Measurements from ENCODE around the gene RNF130. TPM values are rescaled to one million over a fixed set of nuclear protein-coding genes. Genes with fewer than 3 reads are reported as not detected.
A peak's percentile ranks its signal among the peaks of the same experiment; 100 is the strongest.
"Not testable (repeated sequence)": the region's sequence is repeated elsewhere in the genome, so short reads cannot be mapped to it uniquely, and the experiment has no call there.

Gene RNF130
- total RNA-seq, 4 donors from 2014 or later, result 34.5 to 79.5 (median 55.6) TPM

DNA sequence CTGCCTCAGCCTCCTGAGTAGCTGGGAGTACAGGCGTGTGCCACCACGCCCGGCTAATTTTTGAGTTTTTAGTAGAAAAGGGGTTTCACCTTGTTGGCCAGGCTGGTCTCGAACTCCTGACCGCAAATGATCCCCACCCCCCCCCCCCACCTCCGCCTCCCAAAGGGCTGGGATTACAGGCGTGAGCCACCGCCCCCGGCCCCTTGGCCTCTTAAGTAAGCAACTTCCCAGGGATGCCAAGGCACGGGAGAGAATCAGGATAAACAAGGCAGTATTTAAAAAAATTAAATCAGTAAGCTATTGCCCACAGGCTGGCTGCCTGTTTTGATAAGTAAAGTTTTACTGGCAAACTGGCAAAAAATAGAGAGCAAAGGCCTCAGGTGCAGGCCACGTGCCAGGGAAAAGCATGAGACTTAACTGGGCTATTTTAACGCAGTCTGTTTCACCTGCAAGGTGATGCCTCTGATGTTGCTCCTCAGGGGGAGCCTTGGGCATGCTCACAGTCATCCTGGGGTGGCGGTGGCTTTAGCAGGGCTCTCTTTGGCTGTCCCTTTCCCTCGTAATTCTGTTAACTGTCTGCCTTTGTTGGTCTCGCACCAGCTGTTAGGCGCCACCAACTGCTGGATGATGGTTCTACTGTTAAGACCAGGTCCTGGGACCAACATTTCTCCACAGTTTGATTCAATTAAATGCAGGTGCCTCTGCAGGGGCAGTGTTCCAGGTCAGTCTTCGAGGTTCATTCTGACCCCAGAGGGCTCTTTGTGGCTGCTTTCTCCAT, 19.4 kb upstream of the RNF130 start:
- no peaks in the 10 kb centered on the region for H3K9me3 ChIP-seq
- ATAC-seq, result peak in 1 of 2 donors; percentile 44
- H3K4me3 ChIP-seq, result peak overlapping the region; percentile 55 to 69 (median 62)
- H3K27ac ChIP-seq, result no peak overlapping the region
- no peaks in the 10 kb centered on the region for H3K36me3 ChIP-seq
- H3K27me3 ChIP-seq, result no peaks in the 10 kb centered on the region
- TF ChIP-seq POLR2A (IDR thresholded peaks at IDR 0.05), result no peak
- TF ChIP-seq, protein P1, sequence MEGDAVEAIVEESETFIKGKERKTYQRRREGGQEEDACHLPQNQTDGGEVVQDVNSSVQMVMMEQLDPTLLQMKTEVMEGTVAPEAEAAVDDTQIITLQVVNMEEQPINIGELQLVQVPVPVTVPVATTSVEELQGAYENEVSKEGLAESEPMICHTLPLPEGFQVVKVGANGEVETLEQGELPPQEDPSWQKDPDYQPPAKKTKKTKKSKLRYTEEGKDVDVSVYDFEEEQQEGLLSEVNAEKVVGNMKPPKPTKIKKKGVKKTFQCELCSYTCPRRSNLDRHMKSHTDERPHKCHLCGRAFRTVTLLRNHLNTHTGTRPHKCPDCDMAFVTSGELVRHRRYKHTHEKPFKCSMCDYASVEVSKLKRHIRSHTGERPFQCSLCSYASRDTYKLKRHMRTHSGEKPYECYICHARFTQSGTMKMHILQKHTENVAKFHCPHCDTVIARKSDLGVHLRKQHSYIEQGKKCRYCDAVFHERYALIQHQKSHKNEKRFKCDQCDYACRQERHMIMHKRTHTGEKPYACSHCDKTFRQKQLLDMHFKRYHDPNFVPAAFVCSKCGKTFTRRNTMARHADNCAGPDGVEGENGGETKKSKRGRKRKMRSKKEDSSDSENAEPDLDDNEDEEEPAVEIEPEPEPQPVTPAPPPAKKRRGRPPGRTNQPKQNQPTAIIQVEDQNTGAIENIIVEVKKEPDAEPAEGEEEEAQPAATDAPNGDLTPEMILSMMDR (IDR thresholded peaks at IDR 0.05 in 4 of 5, conservative IDR thresholded peaks at IDR 0.05 in 1 of 5), result no peak
- H3K4me1 ChIP-seq, result peaks cover 0 to 13% of the 10 kb centered on the region in 2 donors
- DNase-seq, result no peak
- intact Hi-C loops (cut with DNase I; ENCODE audit: low total_unique reads), result loop anchor here (5.0 kb wide), 1 partner anchor 104 kb away; no protein-coding TSS in a partner anchor
- in situ Hi-C loops (cut with MboI; ENCODE audit: low sequenced_read_pairs in 4 of 4), result loop anchor here in 2 of 4 donors (5.0 to 25.0 kb wide), 3 partner anchors 104 to 329 kb away; partner anchors contain the start of gene TBC1D9B (in 1 of the 2)

DNA sequence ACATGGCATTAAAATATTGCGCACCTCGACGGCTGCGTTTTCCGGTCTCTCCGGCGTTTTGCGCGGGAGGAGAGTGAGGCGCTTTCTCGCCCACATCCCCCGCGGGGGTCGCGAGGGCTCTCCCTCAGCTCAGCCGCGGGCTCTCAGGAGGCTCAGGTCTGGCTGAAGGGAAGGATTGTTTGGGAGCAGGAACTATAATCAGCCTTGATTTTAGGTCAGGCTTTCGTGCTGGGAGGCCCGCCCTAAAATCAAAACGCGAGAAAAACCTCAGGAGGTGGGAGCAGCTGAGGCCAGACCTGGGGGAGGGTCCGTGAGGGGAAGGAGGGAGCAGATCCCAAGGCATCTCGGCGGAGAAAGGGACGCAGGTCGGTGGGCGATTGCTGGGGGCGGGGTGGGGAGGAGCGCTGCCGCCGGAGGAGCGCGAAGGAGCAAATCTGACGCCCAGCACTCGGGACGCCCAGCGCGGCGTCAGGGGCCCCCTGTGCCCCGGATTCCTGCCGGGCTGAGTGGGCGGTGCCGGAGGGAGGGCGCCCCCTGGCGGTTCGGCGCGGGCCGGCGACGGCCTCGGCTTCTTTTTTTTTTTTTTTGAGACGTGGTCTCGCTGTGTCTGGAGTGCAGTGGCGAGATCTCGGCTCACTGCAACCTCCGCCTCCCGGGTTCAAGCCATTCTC, 18.7 kb upstream of the RNF130 start:
- Histone ChIP-seq H3K36me3 (no peaks in the 10 kb centered on the region), H3K4me3 (peak overlapping the region; percentile 55 to 69 (median 62)), H3K9me3 (no peaks in the 10 kb centered on the region), H3K4me1 (peaks cover 0 to 13% of the 10 kb centered on the region in 2 donors), H3K27me3 (no peaks in the 10 kb centered on the region), H3K27ac (peak overlapping the region; percentile 45 to 61 (median 57))
- peak in 1 of 2 donors; percentile 36 for DNase-seq
- in situ Hi-C loops (cut with MboI; ENCODE audit: low sequenced_read_pairs in 4 of 4) (loop anchor here in 2 of 4 donors (5.0 to 25.0 kb wide), 3 partner anchors 103 to 328 kb away; partner anchors contain the start of gene TBC1D9B (in 1 of the 2)), intact Hi-C loops (cut with DNase I; ENCODE audit: low total_unique reads) (loop anchor here (5.0 kb wide), 1 partner anchor 103 kb away; no protein-coding TSS in a partner anchor)
- ATAC-seq, result peak; percentile 68 to 79
- TF ChIP-seq, protein P1 (IDR thresholded peaks at IDR 0.05 in 4 of 5, conservative IDR thresholded peaks at IDR 0.05 in 1 of 5), result peak; percentile 60 to 90 (median 78)
- TF ChIP-seq POLR2A (IDR thresholded peaks at IDR 0.05), result no peak

DNA sequence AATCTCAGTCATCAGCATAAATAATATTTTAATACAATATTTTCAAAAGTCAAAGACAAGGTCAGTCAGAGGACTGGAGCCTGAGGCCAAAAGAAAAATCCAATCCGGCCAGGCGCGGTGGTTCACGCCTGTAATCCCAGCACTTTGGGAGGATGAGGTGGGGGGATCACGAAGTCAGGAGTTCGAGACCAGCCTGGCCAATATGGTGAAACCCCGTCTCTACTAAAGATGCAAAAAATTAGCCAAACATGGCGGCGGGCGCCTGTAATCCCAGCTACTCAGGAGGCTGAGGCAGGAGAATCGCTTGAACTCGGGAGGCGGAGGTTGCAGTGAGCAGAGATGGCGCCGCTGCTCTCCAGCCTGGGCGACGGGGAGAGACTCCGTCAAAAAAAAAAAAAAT, 18.1 kb upstream of the RNF130 start:
- H3K4me3 ChIP-seq, result peak overlapping the region in 1 of 4 donors; percentile 55
- intact Hi-C loops (cut with DNase I; ENCODE audit: low total_unique reads) (loop anchor here (5.0 kb wide), 1 partner anchor 102 kb away; no protein-coding TSS in a partner anchor), in situ Hi-C loops (cut with MboI; ENCODE audit: low sequenced_read_pairs in 4 of 4) (loop anchor here in 2 of 4 donors (5.0 to 25.0 kb wide), 3 partner anchors 102 to 327 kb away; partner anchors contain the start of gene TBC1D9B (in 1 of the 2))
- H3K9me3 ChIP-seq, DNase-seq, H3K27me3 ChIP-seq, H3K36me3 ChIP-seq, H3K27ac ChIP-seq, ATAC-seq: not testable (repeated sequence)
- H3K4me1 ChIP-seq, result peaks cover 0 to 13% of the 10 kb centered on the region in 2 donors

DNA sequence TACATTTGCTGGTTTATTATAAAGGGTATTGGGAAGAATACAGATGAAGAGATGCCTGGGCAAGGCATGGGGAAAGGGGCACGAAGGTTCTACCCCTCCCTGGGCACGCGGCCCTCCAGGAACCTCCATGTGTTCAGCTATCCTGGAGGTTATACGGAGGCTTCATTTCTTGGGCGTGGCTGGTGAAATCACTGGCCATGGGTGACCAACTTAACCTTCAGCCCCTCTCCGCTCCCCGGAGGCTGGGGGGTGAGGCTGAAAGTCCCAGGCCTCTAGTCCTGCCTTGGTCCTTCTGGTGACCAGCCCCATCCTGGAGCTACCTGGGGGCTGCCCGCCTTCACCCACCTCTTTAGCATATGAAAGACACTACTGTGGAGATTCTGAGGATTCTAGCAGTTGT, 17.0 kb upstream of the RNF130 start:
- ATAC-seq (no peak), DNase-seq (no peak)
- no peak overlapping the region for H3K27ac ChIP-seq
- TF ChIP-seq, protein P1 (IDR thresholded peaks at IDR 0.05 in 4 of 5, conservative IDR thresholded peaks at IDR 0.05 in 1 of 5), result no peak
- TF ChIP-seq POLR2A (IDR thresholded peaks at IDR 0.05), result no peak
- in situ Hi-C loops (cut with MboI; ENCODE audit: low sequenced_read_pairs in 4 of 4), result loop anchor here in 1 of 4 donors (25.0 kb wide), 2 partner anchors 176 to 326 kb away; partner anchors contain the start of gene TBC1D9B
- H3K4me3 ChIP-seq, result no peak overlapping the region
- H3K36me3 ChIP-seq, result no peaks in the 10 kb centered on the region
- intact Hi-C loops (cut with DNase I; ENCODE audit: low total_unique reads), result no loop called here
- no peaks in the 10 kb centered on the region for H3K9me3 ChIP-seq
- H3K4me1 ChIP-seq, result peaks cover 0 to 13% of the 10 kb centered on the region in 2 donors
- no peaks in the 10 kb centered on the region for H3K27me3 ChIP-seq

Measured in gastrocnemius medialis (tissue), 4 donors.